HG02840 (cell line): Measurements from ENCODE around the gene BEND6.
"Not testable (repeated sequence)": the region's sequence is repeated elsewhere in the genome, so short reads cannot be mapped to it uniquely, and the experiment has no call there.

ENCODE experiments used
- ATAC-seq: cut with Tn5 transposase; IDR thresholded peaks from one replicate; pipeline ENCODE4 v1.9.1; 2021; ENCODE audit warnings: mild to moderate bottlenecking, moderate library complexity, moderate number of reproducible peaks; ENCODE audit not compliant: unreplicated experiment, low FRiP score

The BEND6 gene

GRCh38 chr6:56965126-56965525 is 10.2 kb downstream of the BEND6 start:
- no peak for ATAC-seq

DNA sequence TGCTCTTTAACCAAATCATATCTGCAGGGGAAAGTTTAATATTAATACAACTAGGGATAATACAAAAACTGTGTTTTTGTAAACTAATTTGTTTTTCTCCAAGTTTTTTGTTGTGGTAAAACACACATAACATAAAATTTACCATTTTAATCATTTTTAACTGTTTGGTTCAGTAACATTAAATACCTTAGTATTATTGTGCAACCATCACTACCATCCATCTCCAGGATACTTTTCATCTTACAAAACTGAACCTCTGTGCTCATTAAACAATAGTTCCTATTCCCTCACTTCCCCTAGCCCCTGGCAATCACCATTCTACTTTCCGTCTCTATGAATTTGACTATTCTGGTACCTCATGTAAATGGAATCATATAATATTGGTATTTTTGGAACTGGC is 15.9 kb downstream of the BEND6 start:
- ATAC-seq, result no peak

DNA sequence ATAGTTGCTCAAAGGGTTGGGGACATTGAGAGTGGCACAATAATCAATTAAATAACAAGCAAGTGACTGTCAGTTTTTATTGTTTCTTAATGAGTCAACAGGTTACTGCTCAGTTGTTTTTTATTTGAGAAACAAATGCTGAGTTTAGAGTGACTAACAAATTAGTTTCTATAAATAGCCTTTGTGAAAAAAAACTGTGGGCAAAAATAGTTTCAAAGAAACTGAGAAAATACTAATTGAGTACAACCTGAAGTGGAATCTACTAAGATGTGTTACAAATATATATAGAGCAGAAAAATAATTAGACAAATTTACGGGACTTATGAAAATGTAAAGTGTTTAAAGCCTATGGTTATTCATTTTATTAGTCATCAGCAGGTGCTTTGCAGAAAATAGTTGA is 22.3 kb downstream of the BEND6 start:
- ATAC-seq, result no peak

DNA sequence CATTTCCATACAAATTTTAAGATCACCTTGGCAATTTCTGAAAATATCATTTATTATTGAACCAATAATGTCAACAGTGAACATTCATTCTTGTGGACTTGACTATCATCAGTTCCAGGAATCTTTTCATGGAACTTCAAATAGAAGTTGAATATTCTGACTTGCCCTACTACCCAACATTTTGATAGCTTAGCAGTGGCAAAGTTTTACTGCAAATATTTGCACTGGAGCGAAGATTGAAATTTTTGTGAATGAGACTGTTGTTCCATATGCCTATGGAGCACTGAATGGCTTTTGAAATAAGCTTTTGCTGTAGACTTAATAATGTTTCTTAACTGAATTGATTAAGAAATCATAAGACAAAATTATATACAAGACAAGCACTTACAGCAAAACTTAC is 23.6 kb downstream of the BEND6 start:
- ATAC-seq, result no peak

GRCh38 chr6:56984361-56984760 is 29.5 kb downstream of the BEND6 start:
- no peak for ATAC-seq

- ATAC-seq, result no peak
These were observed 30.0 kb downstream of the BEND6 start for GRCh38 chr6:56984884-56985283.

DNA sequence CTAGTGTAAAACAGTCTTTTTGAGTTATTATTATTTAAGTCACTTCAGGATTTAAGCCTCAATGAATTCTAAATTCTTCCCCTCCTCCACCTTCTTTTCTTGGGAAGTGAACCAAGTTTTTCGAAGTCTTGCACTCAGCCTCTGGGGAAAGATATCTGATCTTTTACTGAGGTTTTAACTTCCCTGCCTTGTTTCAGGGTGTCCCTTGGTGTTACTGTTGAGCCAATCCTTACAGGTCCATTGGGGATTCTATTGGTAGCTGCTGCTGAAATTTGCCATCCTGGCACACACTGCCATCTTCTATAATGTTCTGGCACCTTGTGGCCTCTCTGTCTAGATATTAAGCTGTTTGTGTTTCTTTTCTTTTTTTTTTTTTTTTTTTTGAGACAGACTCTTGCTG is 31.7 kb downstream of the BEND6 start:
- no peak for ATAC-seq

GRCh38 chr6:56988145-56988544 is 33.2 kb downstream of the BEND6 start:
- no peak for ATAC-seq

DNA sequence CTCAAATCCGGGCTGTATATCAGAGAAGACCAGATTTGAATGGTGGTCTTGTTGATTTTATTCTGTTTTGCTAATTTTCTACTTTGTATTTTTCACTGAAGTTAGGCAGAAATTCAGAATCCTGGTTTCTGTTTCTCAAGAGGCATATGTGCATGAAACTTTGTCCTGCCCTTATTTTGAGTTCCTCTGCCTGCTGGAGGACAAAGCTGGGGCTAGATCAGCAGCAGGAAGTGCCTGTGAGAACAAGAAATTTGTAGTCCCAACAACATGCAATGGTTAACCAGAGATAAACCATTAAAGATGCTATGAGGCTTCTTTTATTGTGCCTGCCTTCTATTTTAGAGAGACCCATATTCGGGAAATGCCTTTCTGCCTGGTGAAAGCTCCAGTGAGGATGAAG is 37.1 kb downstream of the BEND6 start:
- ATAC-seq, result no peak

DNA sequence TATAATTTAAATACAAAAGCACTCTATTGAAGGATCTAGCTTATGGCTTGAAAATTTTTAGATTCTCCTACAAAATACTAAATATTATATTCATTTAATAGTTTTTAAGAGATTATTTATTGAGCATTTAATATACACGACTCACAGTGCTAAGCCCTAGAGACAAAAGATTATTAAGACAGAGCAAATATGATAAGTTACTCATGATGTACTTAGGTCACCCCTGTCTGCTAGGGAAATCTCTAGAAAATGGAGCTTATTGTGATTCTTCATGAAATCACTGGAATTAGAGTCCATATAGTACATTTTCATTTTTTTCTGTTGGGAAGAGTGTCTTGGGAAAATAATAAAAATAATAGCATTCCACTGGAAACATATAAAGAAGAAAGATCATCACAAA is 37.8 kb downstream of the BEND6 start:
- ATAC-seq, result no peak

GRCh38 chr6:56995347-56995902 is 40.5 kb downstream of the BEND6 start:
- ATAC-seq, result no peak

GRCh38 chr6:56996401-56996800 is 41.5 kb downstream of the BEND6 start:
- ATAC-seq, result no peak

DNA sequence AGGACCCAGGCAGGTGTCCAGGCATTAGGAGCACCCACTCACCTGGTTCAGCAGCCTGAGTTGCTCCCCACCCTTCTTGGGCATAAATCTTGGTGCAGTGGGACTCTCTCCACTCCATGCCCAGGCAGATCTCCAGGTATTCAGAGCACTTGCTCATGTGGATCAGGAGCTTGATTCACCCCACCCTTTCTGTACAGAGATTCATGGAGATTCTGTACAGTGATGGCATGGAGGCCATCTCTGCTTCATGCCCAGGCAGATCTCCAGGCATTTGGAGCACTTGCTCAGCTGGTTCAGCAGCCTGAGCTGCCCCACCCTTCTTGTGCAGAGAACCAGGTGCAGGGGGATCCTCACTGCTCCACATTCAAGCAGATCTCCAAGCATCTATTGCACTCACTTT is 44.1 kb downstream of the BEND6 start:
- no peak for ATAC-seq

GRCh38 chr6:56999748-57000147 is 44.8 kb downstream of the BEND6 start:
- not testable (repeated sequence) for ATAC-seq

DNA sequence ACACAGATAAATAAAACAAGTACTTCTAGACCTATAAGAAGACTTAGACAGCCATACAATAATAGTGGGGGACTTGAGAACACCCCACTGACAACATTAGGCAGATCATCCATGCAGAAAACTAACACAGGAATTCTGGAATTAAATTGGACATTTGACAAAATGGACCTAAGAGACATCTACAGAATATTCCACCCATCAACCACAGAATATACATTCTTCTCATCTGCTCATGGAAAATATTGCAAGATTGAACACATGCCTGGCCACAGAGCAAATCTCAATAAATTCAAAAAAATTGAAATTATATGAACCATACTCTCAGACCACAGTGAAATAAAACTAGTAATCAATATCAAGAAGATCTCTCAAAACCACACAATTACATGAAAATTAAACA is 47.3 kb downstream of the BEND6 start:
- no peak for ATAC-seq

- no peak for ATAC-seq
These were observed 49.4 kb downstream of the BEND6 start for GRCh38 chr6:57004292-57004691.

DNA sequence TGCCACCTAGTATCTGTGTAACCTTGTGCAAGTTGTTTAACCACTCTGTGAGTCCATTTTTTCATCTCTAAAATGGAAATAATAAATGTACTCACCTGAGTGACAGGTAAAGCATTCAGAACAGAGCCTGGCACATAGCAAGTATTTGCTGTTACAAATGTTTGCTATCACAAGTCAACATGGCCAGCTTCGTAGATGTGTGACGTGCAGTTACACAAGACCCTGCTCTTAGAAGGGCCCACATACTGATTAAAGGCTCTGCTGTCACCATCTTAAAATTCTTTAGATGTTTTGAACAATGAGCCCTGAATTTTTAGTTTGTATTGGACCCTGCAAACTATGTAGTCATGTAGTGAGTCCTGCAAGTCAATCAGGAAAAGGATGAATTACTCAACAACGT is 51.2 kb downstream of the BEND6 start:
- ATAC-seq, result no peak

DNA sequence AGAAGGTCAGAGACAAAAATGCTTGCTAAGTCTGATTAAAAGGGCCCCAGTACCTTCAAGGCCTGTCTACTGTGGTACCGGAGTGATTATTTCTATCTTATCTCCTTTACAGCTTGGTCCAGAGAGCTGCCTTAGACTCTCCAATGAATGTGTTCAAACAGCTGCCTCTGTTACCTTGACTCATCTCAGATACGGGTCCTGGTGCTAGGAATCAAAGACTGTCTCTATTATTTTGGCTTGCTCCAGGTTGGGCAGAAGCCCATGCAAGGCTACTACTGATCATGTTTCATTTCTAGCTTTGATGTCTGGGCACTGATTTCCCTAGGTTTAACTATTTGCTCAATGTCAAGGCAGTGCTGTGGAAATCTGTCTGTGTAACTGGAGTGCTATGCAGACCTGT is 53.2 kb downstream of the BEND6 start:
- ATAC-seq, result not testable (repeated sequence)

DNA sequence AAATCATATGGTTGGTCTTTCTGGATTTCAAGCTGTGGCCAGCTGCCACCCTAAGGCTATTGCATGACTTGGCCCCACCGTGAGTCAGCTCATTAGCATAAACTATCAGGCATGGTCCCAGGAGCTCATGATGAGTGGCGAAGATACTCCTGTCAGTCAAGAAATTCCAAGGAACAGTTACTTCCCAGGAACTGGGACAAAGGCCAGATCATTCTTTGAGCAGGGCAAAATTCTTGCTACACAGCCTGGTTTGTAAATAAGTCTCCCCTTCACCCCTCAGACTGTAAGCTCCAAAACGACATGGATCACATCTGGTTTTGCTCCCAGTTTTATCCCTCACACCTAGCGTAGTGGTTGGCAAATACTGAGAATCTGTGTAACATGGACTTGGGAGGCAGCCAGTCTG is 58.6 kb downstream of the BEND6 start:
- ATAC-seq, result no peak

GRCh38 chr6:57017069-57017468 is 62.2 kb downstream of the BEND6 start:
- ATAC-seq, result no peak

- no peak for ATAC-seq
These were observed 62.9 kb downstream of the BEND6 start for GRCh38 chr6:57017841-57018240.

DNA sequence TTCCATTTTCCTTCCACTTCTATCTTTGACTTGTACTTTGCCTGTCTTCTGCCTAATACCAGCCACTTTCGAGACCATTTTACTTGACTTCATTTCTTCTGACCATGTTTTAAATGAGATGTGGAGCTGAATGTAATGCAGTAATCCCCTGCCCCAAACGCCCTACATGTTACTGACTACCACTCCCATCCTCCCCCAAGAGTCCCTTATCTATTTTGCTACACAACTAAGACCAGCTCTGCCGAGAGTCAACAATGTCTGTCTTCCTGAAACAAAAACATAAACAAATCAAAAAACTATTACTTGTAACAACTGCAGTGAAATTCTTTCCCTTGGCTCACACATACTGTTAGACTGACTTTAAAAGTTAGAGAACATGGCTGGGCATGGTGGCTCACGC is 64.5 kb downstream of the BEND6 start:
- no peak for ATAC-seq

- ATAC-seq, result peak; percentile 77
These were observed 66.3 kb downstream of the BEND6 start for GRCh38 chr6:57021086-57021720.
